HG03439 (cell line): ENCODE data around the gene NR5A1.

Source experiments
- ATAC-seq: cut with Tn5 transposase; IDR thresholded peaks from one replicate; pipeline ENCODE4 v1.9.1; 2021; ENCODE audit warnings: mild to moderate bottlenecking, moderate library complexity; ENCODE audit not compliant: unreplicated experiment

Gene NR5A1

GRCh38 chr9:124500028-124500795, 7.0 kb downstream of the NR5A1 start:
- no peak for ATAC-seq

GRCh38 chr9:124499216-124499615, 8.0 kb downstream of the NR5A1 start:
- ATAC-seq = no peak

- no peak for ATAC-seq
Observed at GRCh38 chr9:124498499-124499146, 8.6 kb downstream of the NR5A1 start.

- ATAC-seq = no peak
Observed at GRCh38 chr9:124498040-124498439, 9.2 kb downstream of the NR5A1 start.

- no peak for ATAC-seq
Observed at GRCh38 chr9:124497441-124497840, 9.8 kb downstream of the NR5A1 start.

- no peak for ATAC-seq
Observed at GRCh38 chr9:124496463-124496862, 10.7 kb downstream of the NR5A1 start.

- no peak for ATAC-seq
Observed at GRCh38 chr9:124496075-124496449, 11.1 kb downstream of the NR5A1 start.

GRCh38 chr9:124495126-124496074, 11.8 kb downstream of the NR5A1 start:
- no peak for ATAC-seq

- no peak for ATAC-seq
Observed at GRCh38 chr9:124493794-124494479, 13.3 kb downstream of the NR5A1 start.

GRCh38 chr9:124493218-124493617, 14.0 kb downstream of the NR5A1 start:
- ATAC-seq = no peak

- ATAC-seq = no peak
Observed at GRCh38 chr9:124492818-124493217, 14.4 kb downstream of the NR5A1 start.

- ATAC-seq = no peak
Observed at GRCh38 chr9:124491049-124491975, 15.9 kb downstream of the NR5A1 start.

GRCh38 chr9:124490004-124490403, 17.2 kb downstream of the NR5A1 start:
- ATAC-seq = no peak

GRCh38 chr9:124489222-124489621, 18.0 kb downstream of the NR5A1 start:
- ATAC-seq = no peak

- no peak for ATAC-seq
Observed at GRCh38 chr9:124488641-124489210, 18.5 kb downstream of the NR5A1 start.

GRCh38 chr9:124487260-124488182, 19.7 kb downstream of the NR5A1 start:
- no peak for ATAC-seq

GRCh38 chr9:124486778-124487259, 20.4 kb downstream of the NR5A1 start:
- ATAC-seq = no peak

- ATAC-seq = no peak
Observed at GRCh38 chr9:124485936-124486335, 21.3 kb downstream of the NR5A1 start.
